ENCODE data around the gene NCS1.

The NCS1 gene

DNA sequence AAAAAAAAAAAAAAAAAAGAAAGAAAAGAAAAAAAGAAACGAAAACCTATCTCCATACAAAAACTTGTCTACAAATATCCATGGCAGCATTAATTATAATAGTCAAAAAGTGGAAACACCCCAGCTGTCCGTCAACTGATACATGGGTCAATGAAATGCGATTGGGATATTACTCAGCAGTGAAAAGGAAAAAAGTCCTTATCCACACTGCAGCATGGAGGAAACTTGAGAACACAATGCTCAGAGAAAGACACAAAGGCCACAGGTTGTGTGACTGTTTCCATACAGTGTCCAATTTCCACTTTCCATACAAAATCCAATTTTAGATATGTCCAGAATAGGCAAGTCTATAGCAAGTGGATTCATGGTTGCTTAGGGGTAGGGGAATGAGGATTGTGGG, 24.3 kb upstream of the NCS1 start:
- DNase-seq (ENCODE audit: low read depth), result no peak

DNA sequence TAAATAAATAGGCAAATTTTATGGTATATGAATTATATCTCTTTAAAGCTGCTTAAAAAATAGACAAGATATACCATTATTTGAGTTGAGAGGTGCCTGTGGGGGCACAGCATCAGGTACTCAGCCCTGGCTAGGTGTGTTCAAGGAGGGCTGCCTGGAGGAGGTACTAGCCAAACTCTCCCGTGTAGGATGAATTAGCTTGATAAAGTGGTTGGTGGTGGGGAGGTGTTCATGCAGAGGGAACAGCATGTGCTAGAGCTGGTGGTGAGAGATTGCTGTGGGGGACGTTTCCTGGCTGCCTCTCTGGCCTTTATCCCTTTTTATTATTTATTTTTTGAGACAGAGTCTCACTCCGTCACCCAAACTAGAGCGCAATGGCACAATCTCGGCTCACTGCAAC, 23.2 kb upstream of the NCS1 start:
- no peak for DNase-seq (ENCODE audit: low read depth)

DNA sequence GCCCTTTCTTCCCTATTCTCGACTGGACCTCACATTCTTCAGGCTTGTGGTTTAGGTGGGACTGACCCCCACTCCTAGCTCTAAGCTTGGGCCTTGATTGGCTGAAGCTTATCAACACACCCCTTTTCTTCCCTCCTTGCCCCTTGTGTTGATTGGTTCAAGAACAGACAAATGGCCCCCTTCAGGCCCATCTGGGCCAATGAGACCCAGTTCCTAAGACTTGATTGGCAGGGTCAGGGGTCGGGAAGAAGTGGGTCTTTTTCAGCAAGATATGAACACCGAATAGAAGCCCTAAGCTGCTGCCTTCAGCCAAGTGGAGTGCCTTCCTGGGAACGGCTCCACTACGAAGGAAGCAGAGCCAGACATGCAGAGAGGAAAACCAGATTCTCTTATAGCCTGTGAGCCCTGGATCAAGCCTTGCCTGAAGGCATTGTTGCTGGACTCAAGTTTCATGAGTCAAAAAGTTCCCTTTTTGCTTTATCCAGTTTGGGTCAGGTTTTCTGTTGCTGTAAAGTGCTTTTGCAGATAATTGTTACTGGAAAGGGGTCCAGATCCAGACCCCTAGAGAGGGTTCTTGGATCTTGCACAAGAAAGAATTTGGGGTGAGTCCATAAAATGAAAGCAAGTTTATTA, 22.4 kb upstream of the NCS1 start:
- DNase-seq (ENCODE audit: low read depth), result no peak

DNA sequence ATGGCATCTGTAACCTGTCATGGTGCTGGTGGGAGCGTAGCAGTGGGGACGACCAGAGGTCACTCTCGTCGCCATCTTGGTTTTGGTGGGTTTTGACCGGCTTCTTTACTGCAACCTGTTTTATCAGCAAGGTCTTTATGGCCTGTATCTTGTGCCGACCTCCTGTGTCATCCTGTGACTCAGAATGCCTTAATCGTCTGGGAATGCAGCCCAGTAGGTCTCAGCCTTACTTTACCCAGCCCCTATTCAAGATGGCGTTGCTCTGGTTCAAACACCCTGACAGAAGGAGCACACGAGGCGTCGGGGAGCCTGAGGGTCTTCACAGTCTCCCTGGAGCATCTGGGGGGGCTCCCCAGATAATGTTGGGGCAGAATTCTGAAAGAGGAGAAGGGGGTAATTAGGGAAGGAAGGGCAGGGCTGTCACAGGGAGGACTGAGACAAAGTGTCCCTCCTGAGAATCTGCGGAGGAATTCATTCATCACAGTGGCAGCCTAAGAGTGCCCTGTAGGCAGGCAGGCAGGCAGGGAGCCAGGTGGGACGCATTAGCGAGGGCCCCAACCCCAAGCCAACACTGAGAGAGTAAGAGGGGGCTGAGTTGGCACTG, 21.3 kb upstream of the NCS1 start:
- DNase-seq (ENCODE audit: low read depth), result no peak

DNA sequence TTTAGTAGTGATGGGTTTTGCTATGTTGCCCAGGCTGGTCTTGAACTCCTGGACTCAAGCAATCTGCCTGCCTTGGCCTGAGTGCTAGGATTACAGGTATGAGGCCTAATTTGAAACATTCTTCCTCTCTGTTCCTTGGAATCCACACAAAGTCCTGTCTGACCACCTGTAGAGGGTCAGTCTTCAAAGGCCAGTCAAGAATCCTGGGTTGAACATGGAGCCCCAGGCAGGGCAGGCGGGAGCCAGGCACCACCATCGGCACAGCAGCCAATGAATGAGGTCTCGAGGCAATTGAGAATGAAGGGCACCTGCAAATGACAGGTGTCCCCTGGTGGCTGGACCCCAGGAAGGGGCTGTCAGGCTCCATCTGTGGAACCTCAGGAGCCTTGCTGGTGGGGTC, 17.4 kb upstream of the NCS1 start:
- DNase-seq (ENCODE audit: low read depth), result no peak

DNA sequence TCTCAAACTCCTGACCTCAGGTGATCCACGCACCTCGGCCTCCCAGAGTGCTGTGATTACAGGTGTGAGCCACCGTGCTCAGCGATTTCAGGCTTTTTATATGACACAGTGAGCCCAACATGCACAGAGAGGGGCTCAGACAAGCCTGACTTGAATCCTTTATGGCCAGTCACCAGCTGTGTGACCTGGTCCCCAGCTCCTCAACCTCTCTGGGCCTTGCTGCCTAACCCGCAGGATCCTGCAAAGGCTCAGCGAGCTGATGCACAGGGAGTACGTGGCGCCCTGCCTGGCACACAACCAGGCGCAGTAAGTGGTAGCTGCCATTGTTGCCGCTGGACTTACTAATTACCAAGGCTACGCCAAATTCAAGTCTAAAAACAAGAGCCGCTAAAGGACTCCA, 16.6 kb upstream of the NCS1 start:
- DNase-seq (ENCODE audit: low read depth), result no peak

DNA sequence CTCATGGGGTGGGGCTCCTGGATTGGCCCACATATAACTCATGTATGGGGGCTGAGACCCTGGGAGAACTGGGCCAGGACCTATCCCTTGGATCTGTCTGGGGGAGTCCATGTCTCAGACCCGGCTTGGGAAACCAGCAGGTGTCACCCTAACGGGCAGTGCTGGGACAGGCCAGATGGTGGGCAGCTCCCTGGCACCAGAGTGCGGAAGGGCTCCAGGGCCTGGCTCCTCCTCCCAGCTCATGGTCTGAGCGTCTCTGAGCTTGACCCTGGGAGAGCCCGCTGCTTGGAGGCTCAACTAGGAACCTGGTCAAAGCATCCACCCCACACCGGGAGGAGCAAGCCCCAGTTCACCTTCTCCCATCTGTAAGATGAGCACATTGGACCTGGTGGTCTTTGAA, 15.5 kb upstream of the NCS1 start:
- no peak for DNase-seq (ENCODE audit: low read depth)

DNA sequence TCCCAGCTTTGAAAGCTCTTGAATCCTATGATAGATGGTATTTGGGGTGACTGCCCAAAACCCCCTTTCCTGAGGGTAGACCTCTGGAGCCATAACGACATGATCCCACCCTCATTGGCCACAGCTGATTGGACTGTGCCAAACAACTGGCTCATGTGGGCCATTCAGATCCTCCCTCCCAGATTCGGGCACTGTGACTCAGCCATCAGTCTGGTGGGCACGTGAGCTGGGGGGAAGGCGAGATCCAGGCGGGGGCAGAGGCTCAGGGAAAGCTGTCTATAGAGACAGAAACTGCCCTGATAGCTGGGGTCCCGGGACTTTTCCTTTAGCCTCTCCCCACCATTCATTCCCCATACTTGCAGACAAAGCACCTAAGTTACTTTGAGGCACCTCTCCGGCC, 15.1 kb upstream of the NCS1 start:
- DNase-seq (ENCODE audit: low read depth), result no peak

DNA sequence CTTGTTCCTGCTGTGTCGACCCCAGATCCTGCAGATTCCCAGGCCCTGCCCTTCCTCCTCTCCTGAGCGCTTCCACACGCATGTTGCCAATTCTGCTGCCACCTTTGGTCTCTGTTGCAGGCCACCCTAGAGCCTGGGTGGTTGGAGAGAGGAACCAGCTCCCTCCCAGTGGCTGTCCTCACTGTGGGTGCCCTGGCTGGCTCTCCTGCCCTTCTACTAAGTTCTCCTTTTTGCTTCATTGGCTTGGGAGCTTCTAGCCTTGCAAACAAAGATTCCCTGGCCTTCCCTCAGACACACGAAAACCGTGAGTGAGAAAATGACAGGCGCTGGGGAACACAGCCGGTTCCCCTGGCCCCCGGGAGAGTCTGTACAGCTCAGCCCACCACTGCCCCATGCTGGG, 14.2 kb upstream of the NCS1 start:
- no peak for DNase-seq (ENCODE audit: low read depth)

DNA sequence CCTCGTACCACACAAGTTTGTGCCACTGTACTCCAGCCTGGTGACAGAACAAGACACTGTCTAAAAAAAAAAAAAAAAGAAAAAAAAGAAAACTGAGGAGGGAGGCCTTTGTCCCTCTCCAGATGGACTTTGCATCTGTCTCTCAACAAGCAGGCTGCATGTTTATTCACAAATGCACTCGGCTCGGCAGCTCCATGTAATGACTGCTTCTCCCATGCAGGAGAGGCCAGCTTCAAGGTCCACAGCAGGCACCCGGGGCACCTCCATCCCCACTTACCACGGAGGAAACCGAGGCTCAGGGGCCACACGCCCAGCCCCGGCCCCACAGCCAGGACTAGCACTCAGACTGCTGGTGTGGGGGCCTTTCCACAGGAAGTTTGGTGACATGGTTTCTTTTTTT, 13.1 kb upstream of the NCS1 start:
- no peak for DNase-seq (ENCODE audit: low read depth)

DNA sequence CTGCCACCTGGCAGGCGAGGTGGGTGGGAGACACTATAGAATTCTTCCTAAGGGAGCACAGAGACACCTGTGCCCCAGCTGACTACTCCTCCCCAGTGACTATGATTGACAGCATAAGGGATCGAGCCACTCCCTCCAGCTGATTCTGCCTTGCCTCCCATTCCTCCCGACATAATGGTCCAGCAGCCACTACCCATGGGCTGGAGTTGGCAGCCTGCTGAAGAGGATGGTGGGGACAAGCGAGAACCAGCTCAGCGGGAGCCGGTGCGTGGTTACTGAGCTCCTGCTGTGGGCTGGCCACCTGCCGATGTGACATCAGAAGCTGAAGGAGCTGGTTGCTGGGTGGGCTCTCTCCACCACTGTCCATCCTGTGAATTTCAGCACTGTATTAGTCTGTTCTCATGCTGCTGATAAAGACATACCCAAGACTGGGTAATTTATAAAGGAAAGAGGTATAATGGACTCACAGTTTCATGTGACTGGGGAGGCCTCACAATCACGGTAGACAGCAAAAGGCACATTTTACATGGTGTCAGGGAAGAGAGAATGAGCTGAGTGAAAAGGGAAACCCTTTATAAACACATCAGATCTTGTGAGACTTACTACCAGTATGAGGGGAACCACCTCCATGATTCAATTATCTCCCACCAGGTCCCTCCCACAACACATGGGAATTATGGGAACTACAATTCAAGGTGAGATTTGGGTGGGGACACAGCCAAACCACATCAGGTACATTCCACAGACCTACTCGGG, 12.1 kb upstream of the NCS1 start:
- no peak for DNase-seq (ENCODE audit: low read depth)

DNA sequence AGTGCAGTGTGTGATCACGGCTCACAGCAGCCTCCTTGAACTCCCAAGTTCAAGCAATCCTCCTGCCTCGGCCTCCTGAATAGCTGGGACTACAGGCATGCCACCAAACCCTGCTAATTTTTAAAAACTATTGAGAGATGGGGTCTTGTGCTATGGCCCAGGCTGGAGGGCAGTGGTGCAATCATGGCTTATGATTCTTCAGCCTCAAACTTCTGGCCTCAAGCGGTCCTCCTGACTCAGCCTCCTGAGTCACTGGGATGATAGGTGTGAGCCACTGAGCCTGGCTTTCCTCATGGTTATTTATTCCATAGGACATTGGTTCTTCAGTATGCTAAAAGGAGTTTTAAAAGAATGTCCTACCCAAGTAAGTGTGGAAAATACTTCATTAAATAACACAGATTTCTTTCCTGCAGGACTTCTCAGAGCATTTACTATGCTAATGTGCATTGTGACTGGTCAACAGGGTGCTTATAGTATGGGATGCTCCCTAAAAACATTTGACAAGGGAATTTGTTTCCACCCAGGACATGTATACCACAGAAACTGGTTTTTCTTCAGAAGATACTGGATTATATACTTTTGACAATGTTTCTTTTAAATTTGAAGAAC, 11.2 kb upstream of the NCS1 start:
- DNase-seq (ENCODE audit: low read depth), result no peak

DNA sequence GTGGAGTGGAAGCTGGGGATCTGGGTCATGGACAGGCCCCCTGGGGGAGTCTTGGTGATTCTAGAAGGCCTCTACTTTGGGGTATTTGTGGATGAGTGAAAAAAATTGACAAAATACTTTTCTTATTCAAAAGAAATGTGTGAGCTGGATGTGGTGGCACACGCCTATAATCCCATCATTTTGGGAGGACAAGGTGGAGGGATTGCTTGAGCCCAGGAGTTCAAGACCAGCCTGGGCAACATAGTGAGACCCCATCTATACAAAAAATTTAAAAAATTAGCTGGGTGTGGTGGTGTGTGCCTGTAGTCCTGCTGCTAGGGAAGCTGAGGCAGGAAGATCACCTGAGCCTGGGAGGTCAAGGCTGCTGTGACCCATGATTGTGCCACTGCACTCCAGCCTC, 6.6 kb upstream of the NCS1 start:
- no peak for DNase-seq (ENCODE audit: low read depth)

DNA sequence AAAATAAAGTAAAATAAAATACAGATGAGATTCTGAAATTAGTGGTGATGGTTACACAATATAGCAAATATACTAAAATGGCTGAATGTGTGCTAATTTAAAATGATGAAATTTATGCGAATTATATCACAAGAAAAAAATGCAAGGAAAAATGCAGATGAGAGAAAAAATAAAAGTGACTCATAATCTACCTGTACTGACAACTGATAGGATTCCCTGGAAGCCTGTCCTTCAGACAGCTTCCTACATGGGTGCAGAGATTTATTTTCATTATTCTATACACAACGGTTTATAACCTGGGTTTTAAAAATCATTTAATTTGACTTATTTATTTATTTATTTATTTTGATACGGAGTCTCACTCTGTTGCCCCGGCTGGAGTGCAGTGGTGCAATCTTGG, 5.8 kb upstream of the NCS1 start:
- no peak for DNase-seq (ENCODE audit: low read depth)

DNA sequence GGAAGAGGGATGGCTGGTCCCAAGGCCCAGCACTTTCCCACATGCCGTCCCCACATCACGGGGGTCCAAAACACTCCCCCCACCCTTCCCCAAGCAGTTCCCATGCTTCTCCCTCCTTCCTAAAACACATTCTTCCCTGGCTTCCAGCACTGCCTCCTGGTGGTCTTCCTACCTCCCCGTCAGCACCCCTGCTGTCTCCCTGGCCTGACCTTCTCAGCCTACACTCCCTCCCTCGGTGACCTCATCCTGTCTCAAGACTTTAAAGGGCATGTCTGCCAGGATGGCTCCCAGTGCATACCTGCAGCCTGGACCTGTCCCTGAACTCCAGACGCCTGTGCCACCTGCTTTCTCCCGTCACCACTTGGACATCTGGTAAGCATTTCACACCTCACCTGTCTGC, 4.3 kb upstream of the NCS1 start:
- no peak for DNase-seq (ENCODE audit: low read depth)

DNA sequence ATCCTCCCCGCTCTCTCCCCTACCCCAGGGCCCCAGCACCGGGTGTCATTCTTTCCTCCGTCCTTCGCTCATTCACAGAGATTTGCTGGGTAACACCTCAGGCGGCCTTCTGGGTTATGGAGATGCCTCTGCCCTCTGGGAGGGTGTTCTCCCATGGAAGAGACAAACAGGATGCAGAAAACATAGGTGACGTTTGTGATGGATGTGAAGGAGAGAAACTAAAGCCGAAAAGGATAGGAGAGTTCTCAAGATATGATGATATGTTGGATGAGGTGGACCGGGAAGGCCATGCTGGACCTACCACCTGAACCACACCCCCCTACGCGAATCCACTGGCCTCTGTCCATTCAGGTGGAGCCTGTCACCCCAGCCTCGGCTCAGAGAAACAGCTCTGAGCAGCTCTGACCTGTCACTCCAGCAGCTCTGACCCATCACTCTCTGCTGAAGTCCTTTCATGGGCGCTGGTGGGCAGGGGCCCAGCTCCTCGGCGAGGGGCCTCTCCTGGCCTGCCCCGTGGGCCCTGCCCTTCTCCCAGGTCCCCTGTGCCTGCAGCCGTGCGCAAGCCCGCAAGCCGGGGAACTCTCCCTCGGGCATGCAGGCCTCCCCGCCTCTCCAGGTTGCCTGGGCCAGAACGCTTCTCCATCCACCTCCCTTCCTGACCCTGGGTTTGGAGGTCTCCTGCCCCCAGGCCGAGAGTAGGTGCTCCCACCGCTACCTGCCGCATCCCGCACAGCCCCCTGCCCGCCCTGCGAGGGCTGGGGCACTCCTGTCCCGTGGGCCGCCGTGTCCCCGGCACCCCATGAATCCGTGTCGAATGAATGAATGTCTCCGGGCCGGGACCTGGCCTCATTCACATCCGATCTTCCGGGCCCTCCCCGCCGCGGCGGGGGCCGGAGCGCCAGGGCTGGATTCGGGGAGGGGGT, 717 bp upstream of the NCS1 start:
- DNase-seq (ENCODE audit: low read depth), result no peak

DNA sequence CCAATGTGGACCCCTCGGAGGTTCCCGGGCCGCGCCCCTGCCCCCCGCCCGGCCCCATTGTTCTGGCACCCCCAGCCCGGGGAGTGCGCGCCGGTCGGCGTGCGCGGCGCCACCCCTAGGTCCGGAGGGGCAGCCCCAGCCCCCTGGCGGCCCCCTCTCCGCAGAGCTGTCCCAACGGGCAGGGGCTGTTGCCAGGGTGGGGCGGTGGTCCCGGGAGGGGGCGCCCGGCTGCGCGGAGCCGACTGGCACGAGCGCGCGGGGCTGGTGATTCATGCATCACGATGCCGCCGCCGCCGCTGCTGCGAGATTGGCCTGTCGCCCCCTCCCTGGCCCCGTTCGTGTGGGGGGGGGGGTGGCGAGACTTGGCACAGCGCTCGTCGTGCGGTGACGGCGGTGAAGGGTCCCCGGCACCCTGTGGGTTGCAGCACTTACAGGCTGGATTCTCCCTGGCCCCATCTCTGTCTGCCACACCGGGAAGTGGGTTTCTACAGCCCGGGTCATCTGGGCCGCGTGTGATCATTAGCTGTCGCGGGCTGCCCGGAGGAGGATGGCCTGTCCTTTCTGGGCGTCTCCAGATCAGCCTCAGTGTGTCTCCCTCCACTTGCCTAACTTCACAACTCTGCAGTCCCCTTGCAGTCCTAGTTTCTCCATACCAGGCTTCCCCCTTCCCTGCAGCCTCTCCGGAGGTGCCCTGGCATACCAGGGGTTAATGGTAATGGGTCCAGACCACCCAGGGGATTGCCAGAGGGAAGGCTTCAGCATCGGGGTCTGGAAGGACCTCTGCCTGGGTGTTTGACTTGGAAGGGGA, 858 bp downstream of the NCS1 start:
- DNase-seq (ENCODE audit: low read depth), result peak; percentile 58

DNA sequence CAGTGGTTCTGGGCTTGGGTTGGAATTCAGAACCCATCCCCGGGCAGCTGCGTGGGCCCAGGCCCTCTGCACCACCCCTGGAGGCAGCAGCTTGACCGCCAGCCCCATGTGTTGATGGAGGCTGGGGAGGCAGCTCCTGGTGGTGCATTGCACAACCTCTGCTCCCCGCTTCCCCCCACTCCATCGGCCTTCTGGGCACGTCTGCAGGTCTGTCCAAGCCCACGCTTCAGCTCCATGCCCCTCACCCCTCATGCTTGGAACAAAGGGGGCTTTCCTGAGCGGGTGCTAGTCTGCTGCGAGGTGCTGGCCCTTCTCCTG, 1.4 kb downstream of the NCS1 start:
- DNase-seq (ENCODE audit: low read depth), result no peak

DNA sequence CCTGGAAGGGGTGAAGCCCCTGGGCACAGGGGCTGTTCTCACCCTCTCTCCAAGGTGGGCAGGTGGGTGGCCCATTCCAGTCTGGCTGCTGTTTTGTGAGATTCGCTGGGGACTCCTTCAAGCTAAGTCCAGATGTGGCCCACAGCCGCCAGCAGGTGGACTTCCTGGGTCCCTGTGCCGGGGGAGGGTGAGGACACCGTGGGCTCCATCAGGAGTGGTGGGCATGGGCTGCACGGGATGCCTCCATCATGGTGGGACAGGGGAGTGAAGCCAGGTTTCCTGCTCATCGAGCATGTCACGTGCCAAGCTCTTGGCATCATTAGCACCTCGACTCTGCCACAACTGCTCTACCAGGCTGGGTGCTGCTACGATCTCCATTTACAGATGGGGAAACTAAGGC, 1.8 kb downstream of the NCS1 start:
- no peak for DNase-seq (ENCODE audit: low read depth)

DNA sequence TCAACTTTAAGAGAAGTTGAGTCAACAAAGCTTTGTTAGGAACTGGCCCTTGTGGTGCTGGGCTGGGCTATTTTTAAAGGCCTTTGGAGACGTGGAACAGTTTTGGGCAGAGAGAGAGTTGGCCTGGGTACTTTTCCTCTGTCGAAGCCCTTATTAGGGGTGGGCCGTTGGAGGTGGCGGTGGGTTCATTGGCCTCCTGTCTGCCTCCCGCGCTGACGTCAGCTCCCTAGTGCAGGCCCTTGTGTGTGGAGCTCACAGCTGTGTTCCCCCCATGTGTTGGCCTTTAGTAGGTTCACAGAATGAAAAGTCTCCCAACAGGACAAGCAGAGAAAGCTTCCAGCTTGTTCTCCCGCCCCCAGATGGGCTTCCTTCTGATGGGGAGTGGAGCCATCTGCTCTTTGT, 2.7 kb downstream of the NCS1 start:
- DNase-seq (ENCODE audit: low read depth), result no peak

DNA sequence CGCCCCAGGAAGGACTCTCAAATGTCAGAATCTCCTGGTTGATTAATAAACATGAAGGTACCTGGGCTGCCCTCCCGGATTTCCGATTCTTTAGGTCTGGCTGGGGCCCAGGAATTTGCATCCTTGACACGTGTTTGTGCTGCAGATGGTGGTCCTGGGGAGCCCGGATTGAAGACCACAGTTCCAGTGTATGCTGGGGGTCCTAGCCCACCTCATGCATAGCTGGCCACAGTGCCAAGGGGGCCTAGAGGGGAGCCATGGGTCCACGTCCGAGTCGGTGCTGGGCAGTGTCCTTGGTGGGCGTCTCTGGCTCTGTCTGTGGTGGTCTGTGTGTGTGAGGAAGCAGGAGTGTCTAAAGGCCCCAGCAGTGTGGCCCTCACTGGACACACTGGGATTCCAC, 3.2 kb downstream of the NCS1 start:
- DNase-seq (ENCODE audit: low read depth), result no peak

DNA sequence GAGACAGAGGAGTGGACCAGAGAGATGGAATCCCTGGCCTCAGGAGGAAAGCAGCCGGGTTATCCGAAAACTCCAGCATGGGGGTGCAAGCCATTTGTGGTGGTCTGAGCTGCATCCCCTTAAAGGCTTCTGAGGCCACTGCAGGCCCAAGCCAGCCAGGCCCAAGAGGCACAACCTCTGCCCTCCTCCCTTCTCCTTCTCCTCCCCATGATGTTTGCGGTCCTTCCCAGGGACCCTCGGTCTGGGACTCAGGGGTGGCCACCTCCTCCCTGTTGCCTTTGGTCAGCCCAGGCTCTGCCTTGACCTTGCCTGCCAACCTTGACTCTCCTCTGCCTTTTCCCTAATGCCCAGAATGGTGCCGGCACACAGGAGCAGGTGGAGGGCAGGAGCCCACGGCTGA, 4.6 kb downstream of the NCS1 start:
- no peak for DNase-seq (ENCODE audit: low read depth)
